ENCODE data around the gene CCL22.
"Not testable (repeated sequence)": the region's sequence is repeated elsewhere in the genome, so short reads cannot be mapped to it uniquely, and the experiment has no call there.

CCL22 gene

DNA sequence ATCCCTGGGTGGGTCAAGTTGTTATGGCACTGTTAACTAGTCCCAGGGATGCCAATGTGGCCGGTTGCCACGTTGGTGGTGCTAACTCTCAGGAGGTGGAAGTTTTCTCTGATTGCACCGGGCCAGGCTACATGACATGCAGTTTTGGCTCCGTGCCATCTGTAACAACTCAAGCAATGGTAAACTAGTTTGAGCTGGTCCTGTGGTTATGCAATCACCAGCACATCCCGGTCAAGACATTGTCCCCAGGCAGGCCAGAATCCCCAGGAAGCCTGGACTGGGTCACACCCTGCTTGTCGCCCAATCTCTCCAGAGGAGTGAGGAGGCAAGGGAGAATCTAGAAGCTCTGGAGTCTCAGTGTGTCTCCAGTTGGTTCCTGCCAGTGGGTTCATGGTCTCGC lies 35.9 kb downstream of the CCL22 start:
- no peak for DNase-seq (ENCODE audit: low read depth in 2 of 2)

DNA sequence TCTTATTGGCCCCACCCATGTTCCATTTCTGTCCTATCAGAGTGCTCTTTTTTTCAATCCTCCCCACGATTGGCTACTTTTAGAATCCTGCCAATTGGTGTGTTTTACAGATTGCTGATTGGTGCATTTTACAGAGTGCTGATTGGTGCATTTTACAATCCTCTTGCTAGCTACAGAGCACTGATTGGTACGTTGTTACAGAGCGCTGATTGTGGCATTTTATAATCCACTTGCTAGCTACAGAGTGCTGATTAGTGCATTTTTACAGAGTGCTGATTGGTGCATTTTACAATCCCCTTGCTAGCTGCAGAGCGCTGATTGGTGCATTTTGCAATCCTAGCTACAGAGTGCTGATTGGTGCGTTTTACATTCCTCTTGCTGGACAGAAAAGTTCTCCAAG lies 36.4 kb downstream of the CCL22 start:
- DNase-seq (ENCODE audit: low read depth in 2 of 2), result no peak

DNA sequence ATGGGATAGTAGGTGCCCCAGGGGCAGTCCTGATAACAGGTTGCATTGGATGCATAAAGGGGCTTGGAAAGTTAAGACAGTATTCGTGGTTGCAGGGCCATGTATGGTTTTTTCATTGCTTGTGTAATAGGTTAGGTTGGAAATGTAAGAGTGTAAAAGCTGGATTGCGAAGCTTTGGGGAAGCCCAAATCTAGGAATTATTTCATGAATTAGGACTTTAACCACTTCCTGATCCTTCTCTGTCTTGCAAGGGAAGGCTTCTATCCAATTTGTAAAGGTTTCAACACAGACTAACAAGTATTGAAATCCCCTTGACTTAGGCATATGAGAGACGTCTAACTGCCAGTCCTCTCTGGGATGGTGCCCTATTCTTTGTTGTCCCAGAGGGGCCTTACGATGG lies 38.2 kb downstream of the CCL22 start:
- no peak for DNase-seq (ENCODE audit: low read depth in 2 of 2)

DNA sequence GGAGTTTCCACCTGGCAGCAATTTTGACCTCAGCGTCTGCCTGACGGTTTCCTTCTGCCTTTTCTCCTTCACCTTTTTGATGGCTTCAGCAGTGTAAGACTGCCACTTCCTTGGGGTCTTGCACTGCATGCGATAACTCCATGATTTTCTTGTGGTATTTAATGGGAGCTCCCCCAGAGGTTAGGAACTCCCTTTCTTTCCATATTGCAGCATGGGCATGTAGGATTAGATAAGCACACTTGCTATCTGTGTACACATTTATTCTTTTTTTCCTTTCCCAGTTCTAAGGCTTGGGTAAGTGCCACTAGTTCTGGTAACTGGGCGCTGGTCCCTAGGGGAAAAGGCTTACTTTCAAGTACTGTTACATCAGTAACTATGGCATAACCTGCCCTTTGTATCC lies 38.9 kb downstream of the CCL22 start:
- not testable (repeated sequence) for DNase-seq (ENCODE audit: low read depth in 2 of 2)

DNA sequence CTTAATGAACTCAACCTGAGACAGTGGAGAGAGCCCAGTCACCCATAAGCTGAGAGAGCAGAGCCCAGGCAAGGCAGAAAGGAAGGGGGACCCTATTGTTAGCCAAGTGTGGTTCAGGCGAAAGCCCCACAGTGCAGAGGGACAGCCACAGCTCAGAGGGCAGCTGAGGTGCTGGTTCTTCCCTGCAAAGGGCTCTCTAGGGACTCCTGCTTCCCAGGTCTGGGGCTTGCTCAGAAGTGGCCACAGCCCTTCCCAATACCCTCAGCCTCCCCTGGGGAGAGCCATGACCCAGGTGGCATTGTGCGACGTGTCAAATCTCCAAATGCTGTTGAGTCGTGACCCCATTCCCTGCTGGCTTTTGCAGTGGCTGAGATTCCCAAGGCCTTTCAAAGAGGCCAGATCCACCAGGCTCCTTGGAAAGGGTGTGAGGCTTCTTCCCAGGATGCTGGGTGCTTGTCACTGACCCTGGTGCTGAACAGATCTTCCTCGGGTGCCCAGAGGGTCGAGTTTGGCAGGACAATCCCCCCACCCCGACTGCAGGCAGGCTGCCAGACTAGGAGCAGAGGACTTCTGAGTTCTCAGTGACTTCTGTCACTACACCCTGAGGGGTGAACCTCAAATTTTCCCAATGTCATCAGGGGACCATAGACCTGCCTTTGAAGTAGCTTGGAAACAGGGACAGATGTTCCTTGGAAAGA lies 43.5 kb downstream of the CCL22 start:
- no peak for DNase-seq (ENCODE audit: low read depth in 2 of 2)

DNA sequence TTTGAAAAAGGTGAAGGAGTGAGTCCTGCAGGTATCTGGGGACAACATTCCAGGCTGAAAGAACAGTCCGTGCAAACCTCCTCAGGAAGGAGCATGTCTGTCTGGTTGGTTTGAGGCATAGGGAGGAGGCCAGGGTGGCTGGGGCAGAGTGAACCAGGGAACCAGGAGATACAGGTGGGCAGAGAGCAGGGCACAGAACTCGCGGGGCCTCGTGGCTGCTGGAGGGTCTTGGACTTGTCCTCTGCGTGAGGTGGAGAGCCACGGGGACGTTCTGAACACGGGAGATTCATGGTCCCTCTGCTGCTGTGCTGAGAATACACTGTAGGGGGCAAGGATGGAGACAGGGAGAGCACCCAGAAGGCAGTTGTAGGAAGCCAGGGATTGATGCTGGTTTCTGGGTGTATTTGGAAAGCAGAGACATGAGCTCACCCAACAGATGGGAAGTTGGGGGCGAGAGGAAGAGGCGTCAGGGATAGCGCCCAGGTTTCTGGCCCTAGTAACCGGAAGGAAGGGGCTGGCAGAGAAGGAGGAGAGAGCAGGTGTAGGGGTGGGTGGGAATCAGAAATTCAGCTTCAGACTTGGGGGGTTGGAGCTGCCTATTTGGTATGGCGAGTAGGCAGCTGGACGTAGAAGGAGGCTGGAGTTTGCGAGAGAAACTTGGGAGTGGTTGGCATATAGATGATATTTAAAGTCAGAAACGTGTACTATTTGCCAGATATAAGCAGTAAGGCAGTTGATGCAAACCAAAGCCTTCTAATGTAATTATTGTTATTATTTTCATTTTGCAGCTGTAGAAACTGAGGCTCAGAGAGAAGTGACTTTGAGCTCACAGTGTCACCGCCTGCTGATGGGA lies 45.6 kb downstream of the CCL22 start, which contains the start of gene CCL17:
Gene CCL17, plus strand, starts transcription at position 803 of the 853 bp plus-strand sequence. CDS start 9,166 bp downstream, outside the sequence.
- no peak for DNase-seq (ENCODE audit: low read depth in 2 of 2)

DNA sequence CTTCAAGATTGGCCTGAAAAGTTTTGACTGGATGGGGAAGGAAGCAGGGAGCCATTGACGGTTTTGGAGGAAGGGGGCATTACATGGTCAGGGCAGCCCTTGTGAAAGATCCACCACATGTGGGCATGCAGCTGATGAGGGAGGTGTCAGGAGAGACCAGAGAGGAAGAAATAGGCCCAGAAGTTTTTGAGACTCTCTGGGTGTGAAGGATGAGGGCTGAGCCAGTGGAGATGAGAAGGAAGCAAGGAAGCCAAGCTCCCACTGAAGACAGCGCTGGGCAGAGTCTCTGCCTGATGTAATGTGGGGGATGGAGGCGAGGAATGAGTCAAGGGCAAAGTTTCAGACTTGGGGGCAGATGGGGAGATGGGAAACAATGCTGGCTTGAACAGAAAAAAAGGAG lies 46.5 kb downstream of the CCL22 start:
- no peak for DNase-seq (ENCODE audit: low read depth in 2 of 2)

DNA sequence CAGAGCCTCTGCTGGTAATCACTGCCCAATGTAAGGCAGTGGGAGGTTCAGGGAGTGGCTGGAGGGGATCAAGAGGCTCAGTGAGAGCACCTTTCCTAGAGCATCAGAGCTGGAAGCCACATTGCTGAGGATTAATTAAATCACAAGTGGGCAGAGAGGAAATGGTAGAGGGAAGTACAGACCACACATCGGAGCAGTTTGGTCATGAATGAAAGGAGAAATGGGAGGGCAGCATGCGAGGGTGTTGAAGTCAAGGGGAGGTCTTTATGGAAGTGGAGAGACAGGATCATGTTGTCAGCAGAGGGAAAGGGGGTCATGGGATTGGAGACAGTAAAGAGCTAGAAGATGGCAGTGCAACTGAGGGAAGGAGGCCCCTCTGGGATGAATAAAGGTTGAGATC lies 48.3 kb downstream of the CCL22 start:
- no peak for DNase-seq (ENCODE audit: low read depth in 2 of 2)

DNA sequence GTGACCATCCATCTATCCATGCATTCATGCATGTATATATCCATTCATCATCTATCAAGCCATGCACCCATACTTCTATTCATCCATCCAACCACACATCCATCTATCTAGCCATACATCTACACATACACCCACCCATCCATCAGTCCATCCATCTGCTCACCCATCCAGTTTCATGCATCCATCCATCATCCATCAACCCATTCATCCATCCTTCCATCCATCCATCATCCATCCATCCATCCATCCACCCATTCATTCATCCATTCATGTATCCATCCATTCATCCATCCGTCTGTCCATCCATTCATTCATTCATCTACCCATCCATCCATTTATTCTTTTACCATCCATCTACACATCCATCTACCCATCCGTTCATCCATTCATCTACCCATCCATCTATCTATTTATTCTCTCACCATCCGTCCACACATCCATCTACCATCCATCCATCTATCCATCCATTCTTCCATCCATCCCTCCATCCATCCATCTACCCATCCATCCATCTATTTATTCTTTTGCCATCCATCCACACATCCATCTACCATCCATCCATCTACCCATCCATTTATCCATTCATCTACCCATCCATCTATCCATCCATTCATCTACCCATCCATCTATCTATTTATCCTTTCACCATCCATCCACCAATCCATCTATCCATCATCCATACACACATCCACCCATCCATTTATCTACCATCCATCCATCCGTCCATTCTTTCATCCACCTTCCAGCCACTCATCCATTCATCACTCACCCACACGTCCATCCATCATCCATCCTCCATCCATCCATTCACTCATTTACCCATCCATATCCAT lies 49.2 kb downstream of the CCL22 start:
- DNase-seq (ENCODE audit: low read depth in 2 of 2), result no peak

DNA sequence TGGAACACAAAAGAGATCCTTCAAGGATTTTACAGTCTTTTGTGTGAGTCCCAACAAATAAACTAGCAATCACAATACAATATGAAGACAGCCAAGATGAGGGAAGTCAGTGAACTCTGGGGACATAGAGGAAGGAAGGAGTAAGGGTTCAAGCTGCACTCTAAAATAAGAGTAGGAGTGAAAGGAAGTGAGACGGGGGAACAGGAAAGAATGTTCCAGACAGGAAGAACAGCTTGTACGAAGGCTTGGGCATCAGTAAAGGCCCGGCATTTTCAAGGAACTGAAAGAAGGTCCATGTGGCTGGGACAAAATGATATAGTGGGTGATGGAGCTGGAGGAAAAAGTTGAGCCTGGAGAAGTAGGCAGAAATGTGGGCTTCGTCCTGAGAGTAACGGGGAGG lies 50.5 kb downstream of the CCL22 start:
- DNase-seq (ENCODE audit: low read depth in 2 of 2), result no peak

DNA sequence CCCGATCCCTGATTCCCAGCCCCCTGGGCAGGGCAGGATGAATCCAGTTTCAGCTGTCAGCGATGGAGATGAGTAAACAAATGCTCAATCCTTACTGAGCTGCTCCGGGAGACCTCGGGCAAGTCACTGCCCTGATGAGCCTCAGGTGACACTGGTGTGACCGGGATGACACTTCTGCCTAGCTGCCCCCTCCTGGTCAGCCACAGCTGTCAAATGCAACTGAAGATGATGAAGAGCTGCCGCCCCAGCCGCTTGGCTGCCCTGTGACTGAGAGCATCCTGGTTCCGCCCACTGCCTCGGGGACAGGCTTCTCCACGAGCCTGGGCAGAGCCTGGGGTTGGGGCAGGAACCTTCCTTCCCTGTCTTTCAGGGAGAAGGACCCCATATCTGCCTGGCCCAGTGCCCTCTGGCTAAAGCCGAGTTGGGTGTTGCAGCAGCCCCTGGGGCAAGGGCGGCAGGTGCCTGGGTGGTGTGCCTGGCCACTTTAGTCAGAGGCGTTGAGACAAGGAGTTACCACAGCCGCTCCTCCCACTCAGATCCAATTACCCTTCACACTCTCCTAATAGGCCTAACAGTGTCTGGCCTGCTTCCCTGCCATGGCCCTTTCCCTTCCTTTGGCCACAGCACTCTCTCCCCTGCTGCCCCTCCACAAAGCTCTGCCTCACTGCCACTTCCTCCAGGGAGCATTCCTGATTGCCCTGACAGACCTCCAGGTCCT lies 51.4 kb downstream of the CCL22 start:
- DNase-seq (ENCODE audit: low read depth in 2 of 2), result no peak

DNA sequence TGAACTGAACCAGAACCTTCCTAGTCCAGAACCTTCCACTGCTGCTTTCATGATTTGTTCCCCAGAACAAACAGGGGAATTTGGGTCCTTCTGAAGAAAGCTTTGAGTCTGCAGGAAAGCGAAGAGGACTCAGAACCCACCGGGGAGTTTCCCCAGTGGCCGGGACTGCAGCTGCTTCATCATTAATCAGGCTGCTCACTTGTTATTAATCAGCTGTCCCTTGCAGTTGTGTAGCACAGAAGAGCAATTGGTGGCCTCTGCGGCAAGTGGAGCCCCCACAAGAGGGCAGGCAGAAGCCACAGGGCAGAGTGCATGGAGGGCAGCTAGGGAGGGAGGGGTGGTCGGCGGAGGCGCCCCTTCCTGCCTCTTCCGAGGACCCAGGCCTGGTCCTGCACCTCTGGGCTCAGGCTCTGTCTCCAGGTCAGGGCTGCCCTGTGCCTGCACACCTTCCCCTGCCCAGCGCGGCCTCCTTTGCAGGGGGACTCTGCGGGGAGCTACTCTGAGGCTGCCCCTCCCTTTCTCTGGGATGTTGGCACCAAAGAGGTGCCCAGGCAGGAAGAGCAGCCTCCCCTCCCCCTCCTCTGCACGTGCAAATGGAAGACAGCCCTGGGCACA lies 52.9 kb downstream of the CCL22 start:
- no peak for DNase-seq (ENCODE audit: low read depth in 2 of 2)

DNA sequence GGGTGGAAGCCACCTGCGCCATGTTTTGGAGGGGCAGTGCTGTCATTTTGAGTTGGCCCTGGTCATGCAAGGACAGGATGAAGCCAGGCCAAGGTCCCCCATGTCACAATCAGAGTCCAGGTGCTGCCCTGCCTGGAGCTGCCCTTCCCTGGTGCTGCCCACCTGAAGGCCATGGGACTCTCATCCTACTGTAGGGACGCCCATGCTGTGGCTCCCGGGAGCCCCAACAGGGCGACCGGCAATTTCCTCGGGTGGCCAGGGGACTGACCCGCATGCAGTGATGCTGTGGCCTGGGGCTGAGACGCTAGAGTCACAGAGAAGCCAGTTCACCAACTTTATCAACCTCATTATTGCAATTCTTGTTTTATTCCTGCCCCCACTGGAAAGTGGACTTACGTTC lies 54.0 kb downstream of the CCL22 start:
- no peak for DNase-seq (ENCODE audit: low read depth in 2 of 2)

DNA sequence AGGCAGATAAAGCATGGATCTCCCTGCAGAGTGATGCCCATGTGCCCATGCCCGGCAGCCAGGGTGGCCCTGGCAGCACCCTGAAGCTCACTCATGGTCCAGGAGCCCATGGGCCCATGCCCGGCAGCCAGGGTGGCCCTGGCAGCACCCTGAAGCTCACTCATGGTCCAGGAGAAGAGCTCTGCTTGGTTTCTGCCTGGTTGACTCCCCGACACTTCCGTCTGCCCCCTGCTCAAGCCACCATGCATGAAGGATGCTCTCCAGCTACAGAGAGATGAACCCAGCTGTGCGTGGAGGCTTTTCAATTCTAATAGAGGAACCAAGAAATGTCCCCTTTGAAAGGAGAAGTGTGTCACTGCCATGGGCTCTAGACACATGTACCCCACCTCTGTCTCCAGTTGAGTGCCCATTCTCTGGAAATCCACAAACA lies 54.7 kb downstream of the CCL22 start:
- DNase-seq (ENCODE audit: low read depth in 2 of 2), result no peak

DNA sequence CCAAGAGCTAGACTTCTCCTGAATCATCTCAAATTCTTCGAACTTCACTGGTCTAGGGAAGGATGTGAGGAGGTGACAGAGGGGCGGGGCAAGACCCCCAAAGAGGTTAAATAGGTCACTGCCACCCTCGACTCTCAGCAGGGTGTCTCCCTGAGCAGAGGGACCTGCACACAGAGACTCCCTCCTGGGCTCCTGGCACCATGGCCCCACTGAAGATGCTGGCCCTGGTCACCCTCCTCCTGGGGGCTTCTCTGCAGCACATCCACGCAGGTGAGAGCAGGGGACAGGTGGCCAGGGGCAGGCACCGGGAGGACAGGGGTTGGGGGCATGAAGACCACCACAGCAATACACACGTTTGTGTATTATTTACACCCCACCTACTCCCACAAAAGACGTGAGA lies 55.1 kb downstream of the CCL22 start:
- DNase-seq (ENCODE audit: low read depth in 2 of 2), result no peak
